Activated T-helper 1 cell treated with Interleukin-2 at 50 U/mL for 16 hours (primary cell): Measurements from ENCODE around the gene FAM111B.

Experiments used
- DNase-seq: peaks from one replicate; pipeline ENCODE4 v3.0.0-alpha.2; 2020; ENCODE audit warnings: low read depth

The FAM111B gene

GRCh38 chr11:59157433-59157832, 50.4 kb downstream of the FAM111B start:
- no peak for DNase-seq

DNA sequence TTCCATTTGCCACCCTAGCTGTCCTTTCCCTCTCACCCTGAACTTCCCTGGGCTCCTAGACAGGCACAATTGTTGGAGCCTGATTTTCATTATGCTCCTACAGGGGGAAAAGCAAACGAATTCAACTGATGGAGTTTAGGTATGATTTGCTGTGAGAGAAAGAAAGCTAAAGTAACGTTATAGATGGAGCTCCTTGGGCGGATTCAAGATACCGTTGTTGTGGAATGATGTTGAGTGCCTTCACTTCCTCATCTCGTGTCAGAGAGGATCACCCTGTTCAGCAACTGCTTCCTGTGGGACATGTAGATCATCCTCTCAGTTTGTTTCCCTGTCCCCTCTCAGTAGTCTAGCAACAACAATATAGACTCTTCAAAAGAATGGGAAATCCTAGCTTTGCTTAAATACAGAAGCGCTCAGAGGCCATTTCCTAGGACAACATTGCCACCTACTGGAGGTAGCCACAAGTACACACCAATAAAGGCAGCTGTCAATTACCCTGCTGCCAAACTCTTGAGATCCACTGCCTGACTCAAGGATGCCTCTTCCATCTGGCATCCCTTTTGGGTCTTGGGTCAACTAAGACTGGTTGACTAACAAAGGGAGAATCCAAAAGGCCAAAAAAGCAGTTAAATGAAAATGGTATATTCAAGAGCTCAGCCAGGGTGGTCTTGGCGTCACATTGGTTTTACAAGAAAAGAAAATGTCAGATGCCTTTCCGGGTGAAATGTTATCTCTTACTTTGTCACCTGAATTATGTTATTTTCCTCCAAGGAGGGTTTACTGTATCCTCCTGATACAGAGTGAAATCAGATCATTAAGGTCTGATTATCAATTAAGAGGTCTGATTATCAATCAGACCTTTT, 51.4 kb downstream of the FAM111B start:
- DNase-seq, result peak; percentile 28

DNA sequence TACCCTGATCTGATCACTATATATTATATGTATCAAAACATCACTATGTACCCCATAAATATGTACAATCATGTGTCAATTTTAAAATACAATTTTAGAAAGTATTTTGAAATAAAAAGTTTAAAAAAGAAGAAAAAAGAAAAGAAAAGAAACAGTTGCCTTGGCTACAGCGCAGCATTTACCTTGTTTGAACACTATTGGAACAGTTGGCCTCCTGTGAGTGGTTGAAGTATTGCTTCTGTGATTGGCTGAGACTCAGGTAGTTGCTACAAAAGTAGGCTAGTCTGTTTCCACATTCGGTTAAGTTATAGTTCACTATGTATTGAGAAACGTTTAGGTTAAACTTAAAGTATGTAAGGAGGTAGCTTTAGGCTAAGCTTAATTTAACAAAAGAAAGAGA, 57.0 kb downstream of the FAM111B start:
- DNase-seq, result no peak

GRCh38 chr11:59171508-59172322, 64.7 kb downstream of the FAM111B start, which contains the start of gene DTX4:
Gene DTX4, plus strand, starts transcription at chr11:59172132. Its CDS starts 464 bp downstream, at chr11:59172596.
- DNase-seq, result peak; percentile 78

DNA sequence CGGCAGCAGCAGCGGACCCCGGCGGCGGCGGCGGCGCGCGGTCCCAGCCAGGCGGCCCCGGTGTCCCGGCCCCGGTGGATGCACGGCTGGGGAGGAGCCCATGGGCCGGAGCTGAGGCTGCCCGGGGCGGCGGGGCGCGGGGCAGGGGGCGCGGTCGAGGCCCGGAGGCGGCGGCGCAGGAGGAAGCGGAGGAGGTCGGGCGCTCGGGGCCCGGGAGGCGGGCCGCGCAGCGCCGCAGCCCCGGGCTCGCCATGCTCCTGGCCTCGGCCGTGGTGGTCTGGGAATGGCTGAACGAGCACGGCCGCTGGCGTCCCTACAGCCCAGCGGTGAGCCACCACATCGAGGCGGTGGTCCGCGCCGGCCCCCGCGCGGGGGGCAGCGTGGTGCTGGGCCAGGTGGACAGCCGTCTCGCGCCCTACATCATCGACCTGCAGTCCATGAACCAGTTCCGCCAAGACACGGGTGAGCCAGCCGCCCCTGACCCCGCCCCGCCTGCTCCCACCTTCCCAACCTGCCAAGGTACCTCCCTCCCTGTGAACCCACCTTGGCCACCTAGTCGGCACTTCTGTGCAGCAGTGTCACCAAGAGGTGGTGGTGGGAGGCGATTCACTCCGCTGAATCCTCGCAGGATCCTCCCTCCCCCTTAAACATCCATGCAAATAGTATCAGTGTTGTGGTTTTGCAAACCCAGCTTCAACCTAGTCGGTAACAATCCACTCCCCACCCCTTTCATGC, 65.5 kb downstream of the FAM111B start:
- peak; percentile 5 for DNase-seq

- DNase-seq, result no peak
Observed at GRCh38 chr11:59173080-59173963, 66.3 kb downstream of the FAM111B start.

- DNase-seq, result no peak
Observed at GRCh38 chr11:59173964-59174663, 67.1 kb downstream of the FAM111B start.

DNA sequence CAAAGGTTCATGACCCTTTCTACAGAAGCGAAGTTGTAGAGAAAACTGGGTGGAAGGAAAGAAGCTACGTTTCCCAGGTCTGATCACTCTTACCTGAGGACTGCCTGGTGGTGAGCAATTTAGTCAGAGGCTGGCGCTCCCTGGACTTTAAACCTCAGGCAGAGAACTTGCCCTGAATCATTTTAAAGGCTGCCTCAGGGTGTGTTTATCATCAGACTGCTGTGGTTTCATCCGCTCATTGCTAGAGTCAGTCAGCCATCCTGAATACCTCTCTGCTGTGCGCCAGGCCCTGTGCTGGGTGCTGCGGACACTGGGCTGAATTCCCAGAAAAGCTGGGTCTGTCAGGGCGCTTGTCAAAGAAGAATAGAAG, 67.6 kb downstream of the FAM111B start:
- no peak for DNase-seq

DNA sequence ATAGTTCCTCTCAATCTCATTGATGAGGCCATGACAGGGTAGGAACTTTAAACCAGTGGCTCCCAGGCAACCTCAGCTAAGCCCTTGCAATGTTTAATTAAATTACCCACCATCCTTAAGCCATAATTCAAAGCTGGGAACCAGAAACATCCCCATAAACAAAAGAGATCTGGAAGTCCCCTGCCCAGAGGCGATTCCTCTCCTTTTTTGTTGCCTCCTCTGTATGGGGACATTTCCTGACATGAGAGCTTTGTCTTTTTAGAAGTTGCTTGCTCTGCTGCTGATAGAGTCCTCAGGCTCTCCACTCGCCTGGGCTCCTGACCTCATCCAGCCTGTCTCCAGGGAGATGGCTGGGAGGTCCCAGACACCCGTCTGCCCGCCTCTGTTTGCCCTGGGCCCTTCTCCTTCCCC, 68.1 kb downstream of the FAM111B start:
- no peak for DNase-seq

DNA sequence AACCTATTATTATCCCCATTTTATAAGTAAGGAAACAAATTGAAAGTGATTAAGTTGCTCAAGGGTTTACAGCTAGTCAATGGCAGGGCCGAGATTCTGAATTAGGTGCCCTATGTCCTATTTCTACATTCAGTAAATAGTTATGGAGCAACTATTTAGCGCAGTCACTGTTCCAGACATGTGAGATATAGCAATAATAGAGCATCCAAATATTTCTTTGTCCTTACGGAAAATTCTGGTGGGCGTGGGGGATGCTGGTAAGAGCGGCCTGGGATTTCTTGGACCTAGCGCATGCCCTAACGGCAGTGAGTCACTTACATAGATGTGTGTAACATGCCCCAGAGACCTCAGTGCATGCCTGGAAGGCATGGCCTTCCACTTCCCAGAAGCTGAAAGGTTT, 69.3 kb downstream of the FAM111B start:
- DNase-seq, result no peak
